Neural progenitor cell (in vitro differentiated cells): ENCODE results near the gene PIK3CD. TPM values are rescaled to one million over a fixed set of nuclear protein-coding genes. Genes with fewer than 3 reads are reported as not detected.
A peak's percentile ranks its signal among the peaks of the same experiment; 100 is the strongest.
"Not testable (repeated sequence)": the region's sequence is repeated elsewhere in the genome, so short reads cannot be mapped to it uniquely, and the experiment has no call there.

Experiments
- DNase-seq: peaks from one replicate; pipeline ENCODE4 v3.0.0-alpha.2; 2016; ENCODE audit warnings: low spot score
- H2AFZ ChIP-seq: fragments of 200-600 bp; sonication (generic); replicated peaks from 2 replicates; pipeline ENCODE4 v1.6.1; 2016; ENCODE audit warnings: antibody characterized with exemption
- H3F3A ChIP-seq: fragments of 200-600 bp; sonication (generic); 2 replicates; pipeline ENCODE4 v1.6.1; 2016; ENCODE audit warnings: antibody characterized with exemption, low read depth
- H3K27ac ChIP-seq: fragments of 200-600 bp; sonication (generic); 2 replicates; pipeline ENCODE4 v1.5.1; 2016; ENCODE audit warnings: mild to moderate bottlenecking
- H3K27me3 ChIP-seq: fragments of 200-600 bp; sonication (generic); 2 replicates; pipeline ENCODE4 v1.6.1; 2016; ENCODE audit warnings: mild to moderate bottlenecking, moderate library complexity
- H3K36me3 ChIP-seq: fragments of 200-600 bp; sonication (generic); 2 replicates; pipeline ENCODE4 v1.5.1; 2016
- H3K4me1 ChIP-seq: fragments of 200-600 bp; sonication (generic); 2 replicates; pipeline ENCODE4 v1.6.1; 2016; ENCODE audit warnings: mixed run types
- H3K4me2 ChIP-seq: fragments of 200-600 bp; sonication (generic); 2 replicates; pipeline ENCODE4 v1.6.1; 2016
- H3K4me3 ChIP-seq: fragments of 200-600 bp; sonication (generic); 2 replicates; pipeline ENCODE4 v1.5.1; 2016
- H3K79me2 ChIP-seq: fragments of 200-600 bp; sonication (generic); 2 replicates; pipeline ENCODE4 v1.6.1; 2016; ENCODE audit warnings: low read depth
- H3K9ac ChIP-seq: fragments of 200-600 bp; sonication (generic); 2 replicates; pipeline ENCODE4 v1.6.1; 2016
- H3K9me3 ChIP-seq: fragments of 200-600 bp; sonication (generic); 2 replicates; pipeline ENCODE4 v1.5.1; 2016; ENCODE audit warnings: low read depth
- H4K20me1 ChIP-seq: fragments of 200-600 bp; sonication (generic); 2 replicates; pipeline ENCODE4 v1.6.1; 2016; ENCODE audit warnings: low read depth
- H3K27ac Mint-ChIP-seq: 3 replicates; pipeline ENCODE4 v1.8.0; 2021; ENCODE audit warnings: mixed read lengths
- H3K27me3 Mint-ChIP-seq: 2 replicates; pipeline ENCODE4 v1.8.0; 2022; ENCODE audit warnings: low read depth, mild to moderate bottlenecking, inconsistent platforms, moderate library complexity, mixed read lengths; ENCODE audit not compliant: insufficient read depth
- H3K36me3 Mint-ChIP-seq: 3 replicates; pipeline ENCODE4 v1.8.0; 2021; ENCODE audit warnings: mixed read lengths
- H3K4me1 Mint-ChIP-seq: 3 replicates; pipeline ENCODE4 v1.8.0; 2021; ENCODE audit warnings: mixed read lengths
- H3K4me3 Mint-ChIP-seq: 3 replicates; pipeline ENCODE4 v1.8.0; 2021; ENCODE audit warnings: mild to moderate bottlenecking, moderate library complexity, mixed read lengths
- H3K9me3 Mint-ChIP-seq: 3 replicates; pipeline ENCODE4 v1.8.0; 2020; ENCODE audit warnings: mixed read lengths
- CTCF ChIP-seq: fragments of 200-600 bp; sonication (generic); IDR thresholded peaks from 2 replicates; pipeline ENCODE4 v1.5.1; 2017; ENCODE audit warnings: antibody characterized with exemption, mild to moderate bottlenecking
- EZH2 ChIP-seq: fragments of 200-600 bp; sonication (generic); IDR thresholded peaks from 2 replicates; pipeline ENCODE4 v1.6.1; 2017; ENCODE audit warnings: antibody characterized with exemption, mild to moderate bottlenecking, moderate library complexity
- EZH2phosphoT487 ChIP-seq: fragments of 200-600 bp; sonication (generic); IDR thresholded peaks from 2 replicates; pipeline ENCODE4 v1.6.1; 2017; ENCODE audit warnings: antibody characterized with exemption
- total RNA-seq: library from RNA; depleted of rRNA; stranded (reverse); fragments of >200 nt; gene quantifications from 2 replicates; pipeline ENCODE4 v1.2.3, GENCODE V29; 2015; ENCODE audit warnings: low replicate concordance

Gene PIK3CD
- total RNA-seq, 1 donor from 2014 or later, result 5.0 TPM

- Histone ChIP-seq H4K20me1 (no peaks in the 10 kb centered on the region), H3F3A (no peaks in the 10 kb centered on the region), H3K4me1 (no peaks in the 10 kb centered on the region), H3K4me3 (no peak overlapping the region), H3K9ac (no peak overlapping the region), H3K79me2 (no peaks in the 10 kb centered on the region), H3K36me3 (no peaks in the 10 kb centered on the region), H3K27me3 (peaks cover 22% of the 10 kb centered on the region), H2AFZ (no peak overlapping the region), H3K27ac (no peak overlapping the region), H3K9me3 (no peaks in the 10 kb centered on the region), H3K4me2 (no peak overlapping the region)
- H3K27ac Mint-ChIP-seq, result no peak overlapping the region
- H3K4me1 Mint-ChIP-seq, result peaks cover 11% of the 10 kb centered on the region
- TF ChIP-seq EZH2, result no peak
- no peak for TF ChIP-seq CTCF
- TF ChIP-seq EZH2phosphoT487, result no peak
- H3K4me3 Mint-ChIP-seq, result no peak overlapping the region
- H3K27me3 Mint-ChIP-seq, result peaks cover 3% of the 10 kb centered on the region
- no peaks in the 10 kb centered on the region for H3K36me3 Mint-ChIP-seq
- no peak for DNase-seq
- no peaks in the 10 kb centered on the region for H3K9me3 Mint-ChIP-seq
Observed at GRCh38 chr1:9624081-9624480, 27.4 kb upstream of the PIK3CD start.

GRCh38 chr1:9625030-9625429, 26.5 kb upstream of the PIK3CD start:
- not testable (repeated sequence) for H3K9me3 Mint-ChIP-seq, H3K4me3 ChIP-seq, H3K9ac ChIP-seq, H3K4me3 Mint-ChIP-seq, H3K79me2 ChIP-seq, H3K4me1 ChIP-seq, H3K27ac Mint-ChIP-seq, H3K27ac ChIP-seq, H3K36me3 ChIP-seq, H3K36me3 Mint-ChIP-seq, H3F3A ChIP-seq, H3K4me2 ChIP-seq, H3K27me3 Mint-ChIP-seq, H3K4me1 Mint-ChIP-seq, DNase-seq, H3K9me3 ChIP-seq, H4K20me1 ChIP-seq, H2AFZ ChIP-seq
- H3K27me3 ChIP-seq, result peaks cover 22% of the 10 kb centered on the region

- H3F3A ChIP-seq, result no peaks in the 10 kb centered on the region
- no peak for DNase-seq
- H3K79me2 ChIP-seq, result no peaks in the 10 kb centered on the region
- Mint-ChIP-seq H3K27me3 (peaks cover 3% of the 10 kb centered on the region), H3K27ac (peak overlapping the region; percentile 19), H3K4me1 (peaks cover 10% of the 10 kb centered on the region), H3K9me3 (no peaks in the 10 kb centered on the region), H3K4me3 (peak overlapping the region; percentile 54), H3K36me3 (no peaks in the 10 kb centered on the region)
- no peak overlapping the region for H3K4me2 ChIP-seq
- no peaks in the 10 kb centered on the region for H4K20me1 ChIP-seq
- H3K27ac ChIP-seq, result no peak overlapping the region
- H3K9me3 ChIP-seq, result no peaks in the 10 kb centered on the region
- no peak overlapping the region for H3K9ac ChIP-seq
- H3K4me3 ChIP-seq, result no peak overlapping the region
- no peaks in the 10 kb centered on the region for H3K4me1 ChIP-seq
- no peak overlapping the region for H2AFZ ChIP-seq
- H3K36me3 ChIP-seq, result no peaks in the 10 kb centered on the region
- peaks cover 22% of the 10 kb centered on the region for H3K27me3 ChIP-seq
- TF ChIP-seq EZH2 (no peak), EZH2phosphoT487 (no peak), CTCF (no peak)
Observed at GRCh38 chr1:9626201-9626608, 25.3 kb upstream of the PIK3CD start.

- H3K9ac ChIP-seq, result no peak overlapping the region
- no peak for DNase-seq
- H3F3A ChIP-seq, result no peaks in the 10 kb centered on the region
- no peaks in the 10 kb centered on the region for H3K79me2 ChIP-seq
- H3K27ac Mint-ChIP-seq, result peak overlapping the region; percentile 33
- H3K4me1 Mint-ChIP-seq, result peaks cover 8% of the 10 kb centered on the region
- H4K20me1 ChIP-seq, result no peaks in the 10 kb centered on the region
- no peak overlapping the region for H2AFZ ChIP-seq
- H3K36me3 ChIP-seq, result no peaks in the 10 kb centered on the region
- H3K4me3 Mint-ChIP-seq, result no peak overlapping the region
- H3K4me3 ChIP-seq, result no peak overlapping the region
- H3K36me3 Mint-ChIP-seq, result no peaks in the 10 kb centered on the region
- H3K9me3 ChIP-seq, result no peaks in the 10 kb centered on the region
- peaks cover 22% of the 10 kb centered on the region for H3K27me3 ChIP-seq
- H3K27ac ChIP-seq, result no peak overlapping the region
- no peaks in the 10 kb centered on the region for H3K9me3 Mint-ChIP-seq
- H3K4me2 ChIP-seq, result no peak overlapping the region
- TF ChIP-seq CTCF (no peak), EZH2phosphoT487 (no peak), EZH2 (no peak)
- peaks cover 3% of the 10 kb centered on the region for H3K27me3 Mint-ChIP-seq
- no peaks in the 10 kb centered on the region for H3K4me1 ChIP-seq
Observed at GRCh38 chr1:9628541-9629444, 22.7 kb upstream of the PIK3CD start.
